Measurements from ENCODE around the gene HNRNPM.
"Not testable (repeated sequence)": the region's sequence is repeated elsewhere in the genome, so short reads cannot be mapped to it uniquely, and the experiment has no call there.

The HNRNPM gene

DNA sequence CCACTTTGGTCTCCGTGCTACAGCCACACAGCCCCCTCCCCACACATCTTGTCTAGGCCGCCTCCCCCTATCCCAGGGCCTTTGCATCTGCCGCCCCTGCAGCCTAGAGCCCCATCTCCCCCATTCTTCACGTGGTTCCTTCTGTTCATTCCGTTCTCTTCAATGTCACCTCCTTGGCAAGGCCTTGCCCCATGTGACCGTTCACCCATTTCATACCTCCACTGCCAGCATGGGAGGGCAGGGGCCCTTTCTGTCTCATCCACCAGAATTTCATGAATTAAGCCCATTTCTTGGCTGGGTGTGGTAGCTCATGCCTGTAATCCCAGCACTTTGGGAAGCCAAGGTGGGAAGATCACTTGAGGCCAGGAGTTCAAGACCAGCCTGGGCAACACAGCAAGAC is 15.7 kb upstream of the HNRNPM start:
- no peak for DNase-seq

DNA sequence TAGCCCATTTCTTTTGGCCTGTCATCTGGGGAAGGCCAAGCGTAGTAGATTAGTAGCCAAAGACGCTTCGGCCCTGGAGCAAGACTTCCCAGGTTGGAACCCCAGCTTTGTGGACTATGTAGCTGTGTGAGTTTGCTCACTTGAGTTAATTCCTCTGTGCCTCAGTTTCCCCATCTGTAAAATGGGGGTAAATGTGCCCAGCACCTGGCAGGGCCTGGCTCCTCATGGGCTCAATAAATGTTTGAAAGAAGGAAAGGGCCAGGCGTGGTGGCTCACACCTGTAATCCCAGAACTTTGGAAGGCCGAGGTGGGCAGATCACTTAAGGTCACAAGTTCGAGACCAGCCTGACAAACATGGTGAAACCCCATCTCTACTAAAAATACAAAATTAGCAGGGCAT is 14.9 kb upstream of the HNRNPM start:
- DNase-seq, result no peak

DNA sequence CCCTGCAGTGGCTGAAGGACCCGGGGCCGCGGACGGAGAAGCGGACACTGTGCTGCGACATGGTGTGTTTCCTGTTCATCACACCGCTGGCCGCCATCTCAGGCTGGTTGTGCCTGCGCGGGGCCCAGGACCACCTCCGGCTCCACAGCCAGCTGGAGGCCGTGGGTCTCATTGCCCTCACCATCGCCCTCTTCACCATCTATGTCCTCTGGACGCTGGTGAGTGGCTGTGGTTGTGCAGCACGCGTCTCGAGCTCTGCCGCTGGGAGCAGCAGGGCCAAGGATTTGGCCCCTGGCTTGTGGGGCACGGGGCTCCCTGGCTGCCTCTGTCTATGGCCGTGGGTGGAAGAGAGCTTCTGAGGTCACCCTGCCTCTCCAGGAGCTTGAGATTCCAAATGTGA is 14.1 kb upstream of the HNRNPM start:
- no peak for DNase-seq

DNA sequence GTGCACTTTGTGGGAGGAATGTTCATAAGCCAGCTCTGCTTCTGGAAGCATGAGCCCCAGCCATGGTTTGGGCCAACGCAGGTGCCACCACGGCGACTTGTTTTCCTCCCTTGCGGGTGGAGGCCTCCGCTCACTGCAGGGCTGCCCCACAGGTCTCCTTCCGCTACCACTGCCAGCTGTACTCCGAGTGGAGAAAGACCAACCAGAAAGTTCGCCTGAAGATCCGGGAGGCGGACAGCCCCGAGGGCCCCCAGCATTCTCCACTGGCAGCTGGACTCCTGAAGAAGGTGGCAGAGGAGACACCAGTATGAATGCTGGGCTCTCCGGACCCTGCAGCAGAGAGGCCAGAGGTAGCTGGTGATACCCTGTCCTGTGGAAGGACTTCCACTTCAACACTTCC is 6.5 kb upstream of the HNRNPM start:
- DNase-seq, result no peak

DNA sequence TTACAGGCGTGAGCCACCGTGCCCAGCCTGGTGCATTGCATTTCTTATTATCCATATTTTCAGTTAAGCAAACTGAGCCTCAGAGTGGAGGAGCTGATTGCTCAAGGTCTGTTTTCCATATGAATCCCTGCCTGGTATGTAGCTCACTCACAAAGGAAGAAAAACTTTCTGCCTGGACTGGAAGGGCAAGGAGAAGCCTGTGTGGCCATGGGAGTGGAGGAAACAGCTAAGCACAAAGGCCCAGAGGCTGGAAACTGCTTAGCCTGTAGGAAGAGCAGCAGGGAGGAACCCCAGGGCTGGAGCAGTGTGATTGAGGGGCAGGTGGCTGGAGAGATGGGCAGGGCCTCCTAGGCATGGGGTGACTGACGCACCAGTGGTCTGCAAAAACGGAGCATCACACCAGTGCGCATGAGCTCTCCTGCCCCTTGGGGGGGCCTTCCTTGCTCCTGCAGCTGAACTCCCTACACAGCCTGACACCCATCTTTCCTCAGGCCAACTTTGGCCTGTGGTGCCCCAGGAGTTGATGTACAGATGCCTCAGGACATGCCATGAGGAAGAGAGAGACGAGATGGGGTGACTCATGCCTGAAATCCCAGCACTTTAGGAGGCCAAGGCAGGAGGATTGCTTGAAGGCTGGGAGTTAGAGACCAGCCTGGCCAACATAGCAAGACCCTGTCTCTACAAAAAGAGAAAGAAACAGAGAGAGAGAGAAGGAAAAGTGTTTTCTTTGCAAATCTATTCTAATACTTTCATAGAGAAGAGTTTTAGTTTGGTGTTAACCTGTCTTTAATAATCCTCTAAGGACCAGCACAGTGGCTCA is 2.8 kb upstream of the HNRNPM start:
- DNase-seq, result no peak

DNA sequence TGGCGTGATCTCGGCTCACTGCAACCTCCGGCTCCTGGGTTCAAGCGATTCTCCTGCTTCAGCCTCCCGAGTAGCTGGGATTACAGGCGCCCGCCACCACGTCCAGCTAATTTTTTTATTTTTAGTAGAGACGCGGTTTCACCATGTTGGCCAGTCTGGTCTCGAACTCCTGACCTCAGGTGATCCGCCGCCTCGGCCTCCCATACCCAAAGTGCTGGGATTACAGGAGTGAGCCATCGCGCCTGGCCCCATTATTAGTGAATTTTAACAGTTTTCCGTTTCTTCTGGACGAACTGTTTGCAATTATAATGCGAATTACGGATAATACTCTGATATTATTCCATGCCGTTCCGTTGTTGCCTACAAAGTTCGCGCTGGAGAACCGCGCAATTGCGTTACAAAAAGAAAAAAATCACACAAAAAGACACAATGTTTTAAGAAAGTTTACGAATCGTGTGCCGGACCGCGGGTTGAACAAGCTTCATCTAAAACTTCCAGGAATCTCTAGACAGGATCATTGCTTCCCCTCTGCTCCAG is 567 bp upstream of the HNRNPM start:
- DNase-seq, result not testable (repeated sequence)

DNA sequence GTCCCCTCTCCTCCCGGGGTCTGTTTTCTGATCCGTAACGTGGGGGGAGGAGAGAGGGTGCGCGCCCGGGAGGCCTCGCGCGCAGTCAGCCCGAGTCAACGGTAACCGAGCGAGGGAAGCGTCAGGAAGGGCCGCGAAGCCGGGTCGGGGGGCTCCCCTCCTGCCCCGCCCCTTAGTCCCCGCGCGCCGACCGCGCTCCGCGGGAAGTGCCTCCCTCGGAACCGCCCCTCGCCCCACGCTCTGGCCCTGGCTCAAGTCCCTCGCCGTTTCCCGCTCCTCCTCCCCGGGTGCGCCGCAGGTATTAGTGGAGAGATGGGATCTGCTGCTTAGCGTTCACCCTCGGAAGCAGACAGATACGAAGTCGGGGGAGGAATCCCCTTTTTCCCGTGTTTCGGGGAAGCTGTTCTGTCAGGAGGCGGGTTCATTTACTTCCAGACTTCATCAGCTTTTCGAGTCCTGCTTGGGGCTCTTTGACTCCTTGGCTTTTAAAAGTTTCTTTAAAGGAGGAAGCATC is 770 bp downstream of the HNRNPM start:
- peak; percentile 51 for DNase-seq

DNA sequence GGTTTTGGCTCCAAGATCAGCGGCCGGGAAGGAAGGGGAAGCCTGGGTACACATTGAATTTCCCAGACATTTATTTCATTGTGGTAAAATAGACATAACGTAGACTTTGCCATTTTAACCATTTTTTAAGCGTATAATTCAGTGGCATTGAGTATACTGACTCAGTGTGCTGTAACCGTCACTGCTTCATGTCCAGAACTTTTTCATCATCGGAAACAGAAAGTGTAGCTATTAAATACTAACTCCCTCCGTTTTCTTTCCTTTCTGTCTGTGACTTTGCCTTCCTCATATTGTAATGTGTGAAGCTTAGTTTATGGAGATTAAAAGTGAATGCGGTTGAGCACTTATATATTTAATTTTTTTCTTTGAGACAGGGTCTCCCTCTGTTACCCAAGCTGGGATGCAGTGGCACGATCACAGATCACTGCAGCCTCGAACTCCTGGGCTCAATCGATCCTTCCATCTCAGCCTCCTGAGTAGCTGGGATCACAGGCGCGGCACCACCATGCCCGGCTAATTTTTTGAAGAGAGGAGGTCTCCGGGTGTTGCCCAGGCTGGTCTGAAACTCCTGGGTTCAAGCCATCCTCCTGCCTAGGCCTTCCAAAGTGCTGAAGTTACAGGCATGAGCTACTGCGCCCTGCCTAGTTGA is 1.4 kb downstream of the HNRNPM start:
- no peak for DNase-seq

DNA sequence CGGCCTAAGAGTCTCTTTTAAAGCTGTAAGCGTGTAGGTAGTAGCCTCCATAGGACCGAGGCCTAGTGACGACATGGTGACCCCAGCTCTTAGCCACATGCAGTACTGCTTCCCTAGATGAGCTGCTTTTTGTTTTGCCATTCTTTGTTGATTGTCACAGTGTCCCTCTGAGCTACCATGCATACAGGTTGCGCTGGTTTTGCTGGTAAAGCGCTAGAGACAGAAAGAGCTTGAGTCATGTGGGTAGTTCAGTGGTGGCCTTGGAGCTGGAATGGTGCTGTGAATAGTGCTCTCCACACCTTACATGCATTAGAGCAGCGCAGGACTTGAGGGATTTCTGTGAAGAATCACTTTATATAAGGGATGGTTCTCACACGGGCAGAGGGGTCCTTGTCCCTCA is 5.1 kb downstream of the HNRNPM start:
- DNase-seq, result no peak

DNA sequence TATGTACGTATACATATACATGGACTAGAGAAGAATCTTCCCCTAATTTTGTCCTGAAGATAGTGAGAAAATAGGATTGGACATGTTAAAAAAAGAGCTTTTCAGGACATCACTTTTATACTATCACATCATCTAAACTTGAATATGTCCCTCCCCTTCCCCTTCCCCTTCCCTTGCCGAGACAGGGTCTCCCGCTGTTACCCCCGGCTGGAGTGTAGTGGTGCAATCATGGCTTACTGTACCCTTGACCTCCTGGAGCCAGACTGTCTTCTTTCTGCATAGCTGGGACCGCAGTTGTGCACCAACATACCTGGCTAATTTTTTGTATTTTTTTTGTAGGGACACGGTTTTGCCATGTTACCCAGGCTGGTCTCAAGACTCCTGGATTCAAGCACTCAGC is 6.6 kb downstream of the HNRNPM start:
- no peak for DNase-seq

DNA sequence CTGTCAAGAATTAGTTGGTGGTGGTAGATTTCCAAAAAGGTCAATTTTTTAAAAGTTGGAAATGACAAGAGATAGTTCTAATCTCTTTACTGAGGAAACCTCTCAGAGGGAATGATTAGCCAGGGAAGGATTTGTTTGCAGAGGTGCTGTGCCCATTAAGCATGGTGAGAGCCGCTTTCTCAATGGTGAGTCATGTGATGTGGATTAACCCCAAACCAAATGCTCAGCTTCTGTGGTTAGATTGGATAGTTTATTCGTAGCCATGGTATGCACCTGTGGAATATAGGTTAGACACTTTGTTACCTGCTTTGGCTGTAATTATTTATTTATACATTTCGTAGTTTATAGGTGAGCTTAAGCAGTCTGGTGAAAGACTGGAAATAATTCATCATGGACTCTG is 7.1 kb downstream of the HNRNPM start:
- DNase-seq, result no peak

DNA sequence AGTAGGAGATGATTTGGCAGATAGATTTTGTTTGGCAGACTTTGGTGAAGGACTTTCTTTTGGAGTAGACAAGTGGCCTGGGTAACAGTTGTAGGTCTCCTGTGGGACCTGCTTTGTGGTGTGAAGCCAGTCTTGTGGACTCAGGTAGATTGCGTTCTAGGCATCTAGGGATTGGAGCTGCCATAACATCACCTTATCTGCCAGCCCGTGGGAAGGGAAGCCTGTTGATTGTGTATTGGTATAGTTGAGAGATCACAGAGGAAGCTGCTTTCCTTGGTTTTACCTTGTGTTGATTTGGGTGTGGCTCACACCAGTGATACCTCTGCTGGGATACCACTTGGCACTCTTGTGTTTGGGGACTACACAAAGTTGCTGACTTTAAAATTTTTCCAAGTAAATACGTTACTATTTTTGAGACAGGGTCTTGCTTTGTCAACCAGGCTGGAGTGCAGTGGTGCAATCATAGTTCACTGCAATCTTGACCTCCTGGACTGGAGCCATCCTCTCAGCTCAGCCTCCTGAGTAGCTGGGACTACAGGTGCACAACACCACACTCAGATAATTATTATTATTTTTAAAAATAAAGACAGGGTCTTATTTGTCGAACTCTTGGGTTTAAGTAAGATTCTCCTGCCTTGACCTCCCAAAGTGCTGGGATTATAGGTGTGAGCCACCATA is 7.8 kb downstream of the HNRNPM start:
- no peak for DNase-seq

DNA sequence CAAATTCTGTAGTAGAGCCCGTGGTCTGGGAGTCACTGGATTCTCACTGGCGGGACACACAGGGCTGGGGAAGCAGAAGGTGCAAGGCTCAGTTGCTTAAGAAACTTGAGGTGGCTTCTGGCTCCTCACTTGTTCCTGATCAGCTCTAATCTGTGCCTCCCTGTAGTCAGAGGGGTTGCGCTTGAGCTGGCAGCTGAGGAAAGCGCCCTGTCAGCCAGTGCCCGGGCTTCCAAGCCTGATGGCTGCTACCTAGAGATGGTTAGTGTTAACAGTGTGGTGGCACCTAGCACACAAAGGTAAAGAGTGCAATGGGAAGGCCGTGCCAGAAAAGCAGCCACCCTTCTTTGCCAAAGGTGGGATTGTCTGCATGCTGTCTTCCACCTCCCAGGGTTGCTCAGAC is 8.8 kb downstream of the HNRNPM start:
- no peak for DNase-seq

DNA sequence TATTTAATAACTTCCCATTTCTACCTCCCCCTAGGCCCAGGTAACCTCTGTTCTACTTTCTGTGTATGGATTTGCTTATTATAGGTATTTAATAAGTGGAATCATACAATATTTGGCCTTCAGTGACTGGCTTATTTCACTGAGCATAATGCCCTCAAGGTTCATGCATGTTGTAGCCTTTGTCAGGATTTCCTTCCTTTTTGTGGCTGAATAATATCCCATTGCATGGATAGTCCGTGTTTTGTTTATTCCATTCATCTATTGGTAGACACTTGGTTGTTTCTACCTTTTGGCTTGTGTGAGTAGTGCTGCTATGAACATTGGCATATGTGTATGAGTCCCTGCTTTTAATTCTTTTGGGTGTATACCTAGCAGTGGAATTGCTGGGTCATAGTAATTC is 9.4 kb downstream of the HNRNPM start:
- no peak for DNase-seq

DNA sequence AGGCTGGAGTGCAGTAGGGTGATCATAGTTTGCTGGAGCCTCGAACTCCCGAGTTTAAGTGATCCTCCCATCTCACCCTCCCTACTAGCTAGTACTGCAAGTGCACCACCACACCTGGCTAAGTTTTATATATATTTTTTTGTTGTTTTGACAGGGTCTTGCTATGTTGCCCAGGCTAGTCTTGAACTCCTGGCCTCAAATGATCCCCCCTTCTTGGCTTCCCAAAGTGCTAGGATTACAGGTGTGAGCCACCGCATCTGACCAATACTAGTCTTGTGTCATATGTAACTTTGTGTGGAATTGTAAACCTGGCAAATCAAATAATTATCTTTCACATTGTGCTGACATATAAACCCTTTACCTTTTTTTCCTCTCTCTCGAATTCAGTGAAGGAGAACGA is 10.2 kb downstream of the HNRNPM start:
- DNase-seq, result no peak

DNA sequence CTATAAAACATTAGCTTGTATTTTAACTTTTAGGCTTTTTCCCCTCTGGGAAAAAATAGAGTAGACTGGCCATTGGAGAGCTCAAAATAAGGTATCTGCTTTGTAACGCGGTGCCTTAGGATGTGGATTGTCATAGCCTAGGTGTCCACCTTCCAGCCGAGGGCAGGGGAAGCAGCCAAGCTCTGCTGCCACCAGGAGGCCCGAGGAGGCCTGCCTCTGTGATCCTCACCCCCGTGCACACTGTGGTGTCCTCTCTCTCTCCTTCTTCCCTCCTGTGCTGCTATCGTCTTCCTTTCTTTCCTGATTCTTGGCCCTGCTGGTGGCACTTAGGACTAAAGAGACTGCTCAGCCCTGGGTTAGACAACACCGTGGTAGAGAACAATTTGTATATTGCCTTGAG is 11.3 kb downstream of the HNRNPM start:
- DNase-seq, result no peak

DNA sequence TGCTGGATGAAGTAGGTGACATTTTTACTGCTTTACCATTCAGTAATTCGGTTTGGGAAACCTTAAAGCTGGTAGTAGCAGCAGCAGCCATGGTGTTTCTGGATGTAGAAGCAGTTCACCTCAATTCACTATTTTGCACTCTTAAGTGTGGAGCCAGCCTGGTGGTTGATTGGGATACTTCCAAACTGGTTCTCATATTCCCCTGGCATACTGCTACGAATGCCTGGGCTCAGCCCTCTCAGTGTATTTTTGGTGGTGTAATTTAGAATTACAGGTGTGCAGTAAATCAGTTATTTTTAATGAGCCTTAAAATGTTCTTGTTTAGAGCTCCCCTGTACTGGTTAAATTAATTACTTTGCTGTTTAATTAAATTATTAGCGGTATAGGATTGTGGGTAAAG is 12.4 kb downstream of the HNRNPM start:
- no peak for DNase-seq

DNA sequence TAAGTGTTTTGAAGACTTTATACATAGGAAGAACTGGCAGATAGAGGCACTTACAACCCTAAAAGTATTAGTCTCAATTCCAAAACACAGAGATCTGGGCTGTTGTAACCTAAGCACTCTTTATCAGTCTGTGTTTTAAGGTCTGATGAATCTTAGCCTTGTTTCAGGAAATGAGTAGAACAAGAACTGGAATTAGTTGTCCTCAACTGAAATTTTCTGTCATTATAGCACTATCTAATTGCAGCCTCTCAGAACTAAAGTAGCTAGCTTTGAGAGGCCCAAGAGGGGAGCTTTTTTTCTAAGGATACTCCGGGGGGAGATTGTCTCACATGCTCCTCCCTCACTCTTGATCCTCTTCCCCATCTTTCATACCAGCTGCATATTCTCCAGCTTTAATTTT is 13.1 kb downstream of the HNRNPM start:
- no peak for DNase-seq

DNA sequence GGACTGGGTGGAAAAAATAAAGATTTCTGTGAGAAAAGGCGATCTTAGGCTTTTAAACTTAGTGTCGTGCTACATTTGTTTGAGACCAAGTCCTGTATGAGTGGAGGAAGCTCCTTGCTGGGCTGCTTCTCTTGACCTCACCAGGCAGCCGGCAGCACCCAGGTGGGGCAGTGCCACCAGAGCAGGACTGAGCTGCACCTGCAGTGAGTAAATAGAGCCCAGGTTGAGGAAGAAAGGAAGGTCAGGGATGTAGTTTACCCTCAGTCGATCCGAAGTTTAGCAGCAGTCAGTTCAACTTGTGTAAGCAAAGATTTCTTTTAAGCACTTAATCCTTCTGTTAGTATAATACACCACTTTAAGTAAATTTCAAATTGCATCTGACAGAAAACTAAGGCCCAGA is 13.6 kb downstream of the HNRNPM start:
- no peak for DNase-seq

DNA sequence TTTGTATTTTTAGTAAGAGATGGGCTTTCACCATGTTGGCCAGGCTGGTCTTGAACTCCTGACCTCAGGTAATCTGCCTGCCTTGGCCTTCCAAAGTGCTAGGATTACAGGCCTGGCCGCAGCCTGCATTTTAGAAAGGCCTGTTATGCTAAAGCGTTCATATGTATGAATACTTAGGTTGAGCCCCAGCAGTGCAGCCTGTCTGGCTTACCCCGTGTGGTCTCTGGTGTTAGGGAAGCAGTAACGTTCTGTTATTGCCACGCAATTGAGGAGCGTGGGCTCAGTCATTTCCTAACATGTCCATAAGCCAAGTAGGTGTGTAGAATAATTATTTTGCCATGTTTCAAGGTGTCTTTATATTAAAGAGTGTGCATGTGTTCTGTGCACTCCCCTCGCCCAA is 14.3 kb downstream of the HNRNPM start:
- DNase-seq, result no peak

DNA sequence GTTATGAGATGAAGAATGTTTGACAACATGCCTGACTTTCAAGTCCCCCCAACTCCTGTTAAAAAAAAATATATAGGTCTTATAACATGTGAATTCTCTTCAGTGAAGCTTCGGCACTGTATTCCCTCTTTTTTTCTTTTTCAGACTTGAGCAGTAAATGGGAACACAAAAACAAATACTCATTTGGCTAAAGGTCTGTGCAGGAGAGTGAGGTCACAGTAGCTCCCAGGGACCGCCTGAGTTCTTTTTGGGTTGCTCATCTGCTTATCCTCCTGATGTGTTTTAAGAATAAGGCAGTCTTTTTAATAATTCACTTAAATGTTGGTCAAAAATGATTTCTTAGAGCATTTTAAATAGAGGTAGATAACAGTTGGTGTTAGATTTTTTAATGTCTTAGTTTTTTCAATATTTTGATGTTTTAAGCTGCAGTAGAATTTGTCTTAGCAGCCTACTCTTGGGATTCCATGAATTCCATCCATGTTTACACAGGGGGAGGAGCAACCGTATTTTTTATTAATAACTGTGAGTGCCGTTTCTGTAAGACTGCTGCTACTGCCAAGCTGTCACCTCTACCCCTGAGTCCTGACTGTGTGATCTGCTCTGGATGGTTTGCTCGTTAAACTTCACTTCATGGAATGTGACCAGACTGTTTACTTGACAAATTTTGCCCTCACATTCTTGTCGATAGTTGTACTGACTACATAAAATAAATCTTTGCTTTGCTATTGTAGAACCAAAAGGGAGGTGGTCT is 14.9 kb downstream of the HNRNPM start:
- no peak for DNase-seq

DNA sequence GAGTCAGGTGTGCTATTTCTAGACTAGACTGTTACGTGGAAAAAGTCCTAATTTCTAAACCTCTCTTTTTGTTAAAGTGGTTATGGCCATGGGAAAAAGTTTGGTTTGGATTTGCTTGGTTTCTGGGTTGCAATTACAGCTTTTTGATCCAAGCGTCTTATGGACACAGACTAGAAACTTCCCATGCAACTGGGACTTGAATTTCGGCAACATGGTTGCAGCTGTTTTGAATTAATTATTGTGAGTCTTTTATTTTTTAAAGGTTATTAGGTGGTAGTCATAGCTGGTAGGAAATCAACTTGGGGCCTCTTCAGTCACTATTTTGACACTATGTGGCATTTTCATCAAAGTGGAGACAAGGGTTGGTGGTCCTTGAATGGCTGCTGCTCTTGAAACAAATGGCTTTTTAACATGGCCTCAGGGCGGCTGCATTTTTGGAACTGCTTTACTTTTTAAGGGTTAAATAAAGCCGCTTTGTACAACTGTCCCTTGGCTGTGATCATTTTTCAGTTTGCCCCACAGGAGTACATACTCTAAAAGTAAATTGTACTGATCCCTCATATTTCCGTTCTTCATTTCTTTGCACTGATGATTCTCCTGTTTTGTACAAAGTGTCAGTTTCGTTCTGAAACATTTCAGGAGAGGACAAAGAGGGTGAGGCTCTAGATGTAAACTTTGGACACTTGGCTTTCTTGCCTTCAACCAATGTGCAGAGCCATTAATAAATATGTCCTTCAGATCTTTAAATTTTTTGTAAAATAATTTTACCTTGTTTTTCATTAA is 15.9 kb downstream of the HNRNPM start:
- DNase-seq, result no peak
